IMR-90 (cell line): ENCODE data around the gene DHRSX.
A peak's percentile ranks its signal among the peaks of the same experiment; 100 is the strongest.

Experiments used
- BHLHE40 ChIP-seq: fragments of 150-350 bp; IDR thresholded peaks from 2 replicates; pipeline ENCODE4 v1.6.1; 2016; ENCODE audit warnings: mild to moderate bottlenecking, low read depth, low read length
- CHD1 ChIP-seq: IDR thresholded peaks from 2 replicates; pipeline ENCODE4 v1.6.1; 2012; ENCODE audit warnings: low read depth, low read length, improper control_type of control experiment
- FOS ChIP-seq: fragments of 150-350 bp; IDR thresholded peaks from 2 replicates; pipeline ENCODE4 v1.6.1; 2016; ENCODE audit warnings: low read depth, low read length
- MAFK ChIP-seq: IDR thresholded peaks from 2 replicates; pipeline ENCODE4 v1.6.1; 2012; ENCODE audit warnings: low read depth, low read length, improper control_type of control experiment
- MXI1 ChIP-seq: IDR thresholded peaks from 2 replicates; pipeline ENCODE4 v1.6.1; 2012; ENCODE audit warnings: low read depth, mild to moderate bottlenecking, low read length, moderate library complexity, borderline replicate concordance
- POLR2A ChIP-seq: IDR thresholded peaks from 2 replicates; pipeline ENCODE4 v1.6.1; 2012; ENCODE audit warnings: mild to moderate bottlenecking, low read depth, low read length
- RAD21 ChIP-seq: IDR thresholded peaks from 2 replicates; pipeline ENCODE4 v1.6.1; 2012; ENCODE audit warnings: low read length, improper control_type of control experiment
- RFX5 ChIP-seq: IDR thresholded peaks from 2 replicates; pipeline ENCODE4 v1.8.0; 2012; ENCODE audit warnings: low read depth, mild to moderate bottlenecking, low read length, moderate library complexity
- SMC3 ChIP-seq: fragments of 150-350 bp; IDR thresholded peaks from 2 replicates; pipeline ENCODE4 v1.6.1; 2016; ENCODE audit warnings: low read depth, mild to moderate bottlenecking, antibody characterized with exemption, low read length, moderate library complexity
- TF ChIP-seq, protein P1 (sequence below): conservative IDR thresholded peaks from 2 replicates; pipeline ENCODE4 v1.5.1; 2012; ENCODE audit warnings: mild to moderate bottlenecking, low read depth, low read length, improper control_type of control experiment
- TF ChIP-seq, protein P2 (sequence below): fragments of 150-350 bp; IDR thresholded peaks from 2 replicates; pipeline ENCODE4 v1.6.1; 2016; ENCODE audit warnings: low read depth, mild to moderate bottlenecking, low read length, moderate library complexity, borderline replicate concordance
- TF ChIP-seq, protein P3 (sequence below): fragments of 150-350 bp; IDR thresholded peaks from 2 replicates; pipeline ENCODE4 v1.6.1; 2017; ENCODE audit warnings: mild to moderate bottlenecking, antibody characterized with exemption, low read length, low read depth

DNA sequence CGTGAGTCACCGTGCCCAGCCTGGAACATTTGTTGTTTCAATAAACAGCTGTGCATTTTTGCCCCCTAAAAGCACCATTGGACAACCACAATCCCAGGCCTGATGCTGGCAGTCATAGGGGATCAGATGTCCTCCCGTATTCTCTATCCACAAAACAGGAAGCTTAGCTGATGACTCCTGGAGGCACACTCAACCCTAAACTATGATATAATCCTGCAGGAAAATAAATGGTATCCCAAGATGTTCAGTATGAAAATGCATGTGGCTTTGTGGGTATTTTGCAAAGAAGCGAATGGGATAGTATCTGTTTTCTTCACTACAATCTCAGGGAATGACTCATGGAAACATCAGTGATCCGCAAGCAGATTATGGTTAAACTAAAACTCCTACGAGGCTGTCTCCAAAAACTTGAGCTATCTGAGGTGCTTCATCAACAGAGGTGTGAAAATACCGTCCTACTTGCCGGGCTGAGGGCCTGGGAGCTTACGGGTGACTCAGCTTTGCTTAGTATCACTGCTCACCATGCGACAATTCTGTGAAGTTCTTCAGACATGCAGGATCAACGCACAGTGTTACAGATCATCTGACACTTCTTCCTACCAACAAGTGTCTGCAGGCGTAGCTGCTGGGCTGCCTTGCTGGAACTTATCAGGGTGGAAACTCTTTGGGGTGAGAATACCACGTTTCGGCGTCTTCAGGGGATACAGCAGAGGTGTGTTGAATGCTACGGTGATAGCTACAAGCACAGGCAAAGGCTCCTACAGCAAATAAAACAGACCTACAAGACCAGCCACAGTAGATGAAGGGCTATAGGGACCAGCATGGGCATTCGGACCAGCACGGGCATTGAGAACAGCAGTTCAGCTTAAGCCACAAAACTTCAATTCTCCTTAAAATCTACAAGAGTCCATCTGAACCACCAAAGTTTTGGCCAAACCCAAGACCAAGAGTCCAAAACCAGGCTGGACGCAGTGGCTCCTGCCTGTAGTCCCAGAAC lies 148.5 kb downstream of the DHRSX start:
- TF ChIP-seq, protein P1, sequence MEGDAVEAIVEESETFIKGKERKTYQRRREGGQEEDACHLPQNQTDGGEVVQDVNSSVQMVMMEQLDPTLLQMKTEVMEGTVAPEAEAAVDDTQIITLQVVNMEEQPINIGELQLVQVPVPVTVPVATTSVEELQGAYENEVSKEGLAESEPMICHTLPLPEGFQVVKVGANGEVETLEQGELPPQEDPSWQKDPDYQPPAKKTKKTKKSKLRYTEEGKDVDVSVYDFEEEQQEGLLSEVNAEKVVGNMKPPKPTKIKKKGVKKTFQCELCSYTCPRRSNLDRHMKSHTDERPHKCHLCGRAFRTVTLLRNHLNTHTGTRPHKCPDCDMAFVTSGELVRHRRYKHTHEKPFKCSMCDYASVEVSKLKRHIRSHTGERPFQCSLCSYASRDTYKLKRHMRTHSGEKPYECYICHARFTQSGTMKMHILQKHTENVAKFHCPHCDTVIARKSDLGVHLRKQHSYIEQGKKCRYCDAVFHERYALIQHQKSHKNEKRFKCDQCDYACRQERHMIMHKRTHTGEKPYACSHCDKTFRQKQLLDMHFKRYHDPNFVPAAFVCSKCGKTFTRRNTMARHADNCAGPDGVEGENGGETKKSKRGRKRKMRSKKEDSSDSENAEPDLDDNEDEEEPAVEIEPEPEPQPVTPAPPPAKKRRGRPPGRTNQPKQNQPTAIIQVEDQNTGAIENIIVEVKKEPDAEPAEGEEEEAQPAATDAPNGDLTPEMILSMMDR, result 0 out of 2 replicates have a peak, but pooled peaks have one; percentile 2
- no peak for TF ChIP-seq RFX5
- TF ChIP-seq POLR2A, result no peak
- TF ChIP-seq BHLHE40, result peak; percentile 78
- no peak for TF ChIP-seq SMC3
- no peak for TF ChIP-seq CHD1
- TF ChIP-seq MXI1, result no peak
- peak; percentile 20 for TF ChIP-seq RAD21
- TF ChIP-seq, protein P2, sequence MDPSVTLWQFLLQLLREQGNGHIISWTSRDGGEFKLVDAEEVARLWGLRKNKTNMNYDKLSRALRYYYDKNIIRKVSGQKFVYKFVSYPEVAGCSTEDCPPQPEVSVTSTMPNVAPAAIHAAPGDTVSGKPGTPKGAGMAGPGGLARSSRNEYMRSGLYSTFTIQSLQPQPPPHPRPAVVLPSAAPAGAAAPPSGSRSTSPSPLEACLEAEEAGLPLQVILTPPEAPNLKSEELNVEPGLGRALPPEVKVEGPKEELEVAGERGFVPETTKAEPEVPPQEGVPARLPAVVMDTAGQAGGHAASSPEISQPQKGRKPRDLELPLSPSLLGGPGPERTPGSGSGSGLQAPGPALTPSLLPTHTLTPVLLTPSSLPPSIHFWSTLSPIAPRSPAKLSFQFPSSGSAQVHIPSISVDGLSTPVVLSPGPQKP, result no peak
- no peak for TF ChIP-seq MAFK
- TF ChIP-seq, protein P3, sequence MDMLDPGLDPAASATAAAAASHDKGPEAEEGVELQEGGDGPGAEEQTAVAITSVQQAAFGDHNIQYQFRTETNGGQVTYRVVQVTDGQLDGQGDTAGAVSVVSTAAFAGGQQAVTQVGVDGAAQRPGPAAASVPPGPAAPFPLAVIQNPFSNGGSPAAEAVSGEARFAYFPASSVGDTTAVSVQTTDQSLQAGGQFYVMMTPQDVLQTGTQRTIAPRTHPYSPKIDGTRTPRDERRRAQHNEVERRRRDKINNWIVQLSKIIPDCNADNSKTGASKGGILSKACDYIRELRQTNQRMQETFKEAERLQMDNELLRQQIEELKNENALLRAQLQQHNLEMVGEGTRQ, result no peak
- TF ChIP-seq FOS, result peak; percentile 44; the same call in 1 of the 2 replicates
